Calu3 (cell line): ENCODE results near the gene TTLL11. TPM values are rescaled to one million over a fixed set of nuclear protein-coding genes. Genes with fewer than 3 reads are reported as not detected.

Experiments used
- BruUV-seq: library from RNA; stranded (reverse); fragments of 400-500 nt; replicated peaks from 2 replicates; lab custom pipeline; 2021; lab: Mats Ljungman, UMichigan
- CTCF ChIA-PET: fragments of 300-600 bp; sonication (Branson Sonifier 250); formaldehyde crosslinking; loops from one replicate; lab custom pipeline; 2022; ENCODE audit warnings: antibody characterized with exemption; lab: Charles Lee
- DNase-seq: peaks from one replicate; pipeline ENCODE4 v3.0.0; 2022
- H3K27ac Mint-ChIP-seq: one replicate; pipeline ENCODE4 v1.8.0; 2022; ENCODE audit warnings: mixed read lengths; ENCODE audit not compliant: unreplicated experiment
- H3K27me3 Mint-ChIP-seq: one replicate; pipeline ENCODE4 v1.8.0; 2022; ENCODE audit warnings: mixed read lengths; ENCODE audit not compliant: unreplicated experiment
- H3K36me3 Mint-ChIP-seq: one replicate; pipeline ENCODE4 v1.8.0; 2022; ENCODE audit warnings: mild to moderate bottlenecking, moderate library complexity, mixed read lengths; ENCODE audit not compliant: insufficient read depth, unreplicated experiment
- H3K4me1 Mint-ChIP-seq: one replicate; pipeline ENCODE4 v1.8.0; 2022; ENCODE audit warnings: mild to moderate bottlenecking, low read depth, mixed read lengths; ENCODE audit not compliant: unreplicated experiment
- H3K4me3 Mint-ChIP-seq: one replicate; pipeline ENCODE4 v1.8.0; 2022; ENCODE audit warnings: mild to moderate bottlenecking, low read depth, moderate library complexity, mixed read lengths; ENCODE audit not compliant: unreplicated experiment
- H3K9me3 Mint-ChIP-seq: one replicate; pipeline ENCODE4 v1.8.0; 2022; ENCODE audit warnings: low read depth, mixed read lengths; ENCODE audit not compliant: unreplicated experiment
- CTCF ChIP-seq: fragments of 200-600 bp; IDR thresholded peaks from one replicate; pipeline ENCODE4 v1.8.0; 2022; ENCODE audit warnings: antibody characterized with exemption; ENCODE audit not compliant: unreplicated experiment
- intact Hi-C: fragments of 100-400 bp; cut with micrococcal nuclease; formaldehyde crosslinking; loops from one replicate; pipeline ENCODE4 v1.10.0; 2022; ENCODE audit not compliant: unreplicated experiment
- total RNA-seq: library from RNA; stranded (reverse); gene quantifications from 2 replicates; pipeline ENCODE4 v1.2.3, GENCODE V29; 2022

Gene TTLL11
- total RNA-seq, 1 experiment from 2014 or later: 10.5 TPM

GRCh38 chr9:122103985-122104384 is 10.9 kb upstream of the TTLL11 start:
- H3K27me3 Mint-ChIP-seq: peaks cover 15% of the 10 kb centered on the region
- intact Hi-C loops: no loop called here
- peaks cover 5% of the 10 kb centered on the region for H3K9me3 Mint-ChIP-seq
- TF ChIP-seq CTCF: no peak
- no peaks in the 10 kb centered on the region for H3K36me3 Mint-ChIP-seq
- H3K4me1 Mint-ChIP-seq: no peaks in the 10 kb centered on the region
- H3K4me3 Mint-ChIP-seq: no peak overlapping the region
- BruUV-seq: no TSS peak
- DNase-seq: no peak
- H3K27ac Mint-ChIP-seq: no peak overlapping the region
- CTCF ChIA-PET: no interaction called here

- H3K4me1 Mint-ChIP-seq: no peaks in the 10 kb centered on the region
- CTCF ChIA-PET: no interaction called here
- TF ChIP-seq CTCF: no peak
- peaks cover 5% of the 10 kb centered on the region for H3K9me3 Mint-ChIP-seq
- peaks cover 8% of the 10 kb centered on the region for H3K27me3 Mint-ChIP-seq
- H3K36me3 Mint-ChIP-seq: no peaks in the 10 kb centered on the region
- no peak overlapping the region for H3K27ac Mint-ChIP-seq
- BruUV-seq: no TSS peak
- H3K4me3 Mint-ChIP-seq: no peak overlapping the region
- intact Hi-C loops: no loop called here
- DNase-seq: no peak
These were observed 9.0 kb upstream of the TTLL11 start for GRCh38 chr9:122102156-122102555.

DNA sequence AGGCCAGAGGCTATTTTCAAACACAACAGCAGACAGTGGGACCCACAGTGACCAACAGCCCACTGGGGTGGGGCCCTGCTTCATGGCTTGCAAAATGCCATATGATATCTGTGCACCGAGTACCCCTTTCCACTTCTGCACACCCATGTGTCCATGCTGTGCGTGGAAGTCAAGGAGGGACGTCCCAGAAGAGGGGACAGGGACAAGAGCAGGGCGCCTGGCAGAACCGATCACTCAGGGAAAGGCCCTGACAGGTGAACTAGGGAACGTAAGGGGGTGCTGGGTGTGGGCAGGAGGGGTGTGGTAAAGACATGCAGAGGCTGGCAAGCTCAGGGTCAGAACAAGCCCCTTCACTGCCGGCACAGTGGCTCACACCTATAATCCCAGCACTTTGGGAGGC is 7.6 kb upstream of the TTLL11 start:
- H3K27me3 Mint-ChIP-seq: peaks cover 20% of the 10 kb centered on the region
- peaks cover 5% of the 10 kb centered on the region for H3K9me3 Mint-ChIP-seq
- intact Hi-C loops: no loop called here
- H3K4me3 Mint-ChIP-seq: no peak overlapping the region
- DNase-seq: no peak
- no TSS peak for BruUV-seq
- no peak overlapping the region for H3K27ac Mint-ChIP-seq
- H3K36me3 Mint-ChIP-seq: no peaks in the 10 kb centered on the region
- CTCF ChIA-PET: no interaction called here
- H3K4me1 Mint-ChIP-seq: no peaks in the 10 kb centered on the region
- no peak for TF ChIP-seq CTCF

- peak; percentile 74 for DNase-seq
- Mint-ChIP-seq H3K9me3 (peaks cover 5% of the 10 kb centered on the region), H3K27ac (no peak overlapping the region), H3K4me3 (peak overlapping the region; percentile 24), H3K27me3 (peaks cover 34% of the 10 kb centered on the region), H3K4me1 (peaks cover 6% of the 10 kb centered on the region), H3K36me3 (no peaks in the 10 kb centered on the region)
- peak; percentile 73 for TF ChIP-seq CTCF
- intact Hi-C loops: loop anchor here (1.0 to 10.0 kb wide), 5 partner anchors 24 to 711 kb away; no protein-coding TSS in a partner anchor
- CTCF ChIA-PET: interaction anchor here (0.7 to 2.4 kb wide), 9 partner anchors 24 to 881 kb away, joined by 3 to 44 read pairs (median 3); no protein-coding TSS in a partner anchor
- BruUV-seq: no TSS peak
These were observed 6.3 kb upstream of the TTLL11 start for GRCh38 chr9:122099271-122099869.
